HG02759 (cell line): ENCODE results near the gene PYROXD2.
"Not testable (repeated sequence)": the region's sequence is repeated elsewhere in the genome, so short reads cannot be mapped to it uniquely, and the experiment has no call there.

Experiments
- ATAC-seq: cut with Tn5 transposase; IDR thresholded peaks from one replicate; pipeline ENCODE4 v1.9.1; 2021; ENCODE audit warnings: mild to moderate bottlenecking, moderate library complexity; ENCODE audit not compliant: unreplicated experiment

Gene PYROXD2

DNA sequence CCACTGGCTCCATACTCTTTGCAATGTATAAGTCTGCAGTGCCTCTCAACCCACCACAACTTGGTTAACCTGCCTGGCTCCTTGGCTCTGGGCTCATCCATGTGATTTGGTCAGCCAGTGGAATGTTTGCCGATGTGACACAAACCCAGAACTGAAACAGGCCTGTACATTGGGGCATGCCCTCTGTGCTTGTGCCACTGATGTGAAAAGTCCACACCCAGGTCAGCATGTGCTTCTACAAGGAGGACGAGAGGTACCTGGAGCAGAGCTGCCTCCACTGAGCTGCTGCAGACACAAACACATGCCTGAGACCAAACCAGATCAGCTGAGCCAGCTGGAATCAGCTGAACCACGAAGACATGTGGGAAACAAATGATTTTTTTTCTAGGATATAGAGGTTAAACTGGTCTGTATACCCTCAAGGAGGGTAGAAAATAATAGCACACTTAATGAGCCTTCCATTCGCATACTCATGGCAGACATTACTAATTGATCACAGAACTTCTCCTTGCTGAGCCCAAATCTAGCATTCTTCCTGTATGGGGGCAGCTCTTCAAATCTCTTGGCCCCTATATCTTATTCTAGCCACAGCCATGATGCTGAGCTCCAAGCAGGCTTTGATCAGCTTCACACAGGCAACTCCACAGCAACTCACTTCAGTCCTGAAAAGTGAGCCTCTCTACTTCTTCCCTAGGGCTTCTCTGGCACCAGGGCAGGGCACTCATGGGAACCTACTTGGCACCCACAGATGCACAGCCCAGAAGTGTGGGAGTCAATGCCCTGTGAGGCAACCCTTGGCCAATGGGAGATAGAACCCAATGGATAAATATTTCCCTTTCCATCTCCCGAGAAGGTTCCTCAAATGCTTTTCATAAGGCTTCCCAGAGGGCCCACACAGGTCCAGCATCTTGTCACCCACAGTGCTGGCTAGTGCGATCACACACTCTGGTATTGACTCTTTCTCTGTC is 18.6 kb downstream of the PYROXD2 start:
- ATAC-seq = no peak

DNA sequence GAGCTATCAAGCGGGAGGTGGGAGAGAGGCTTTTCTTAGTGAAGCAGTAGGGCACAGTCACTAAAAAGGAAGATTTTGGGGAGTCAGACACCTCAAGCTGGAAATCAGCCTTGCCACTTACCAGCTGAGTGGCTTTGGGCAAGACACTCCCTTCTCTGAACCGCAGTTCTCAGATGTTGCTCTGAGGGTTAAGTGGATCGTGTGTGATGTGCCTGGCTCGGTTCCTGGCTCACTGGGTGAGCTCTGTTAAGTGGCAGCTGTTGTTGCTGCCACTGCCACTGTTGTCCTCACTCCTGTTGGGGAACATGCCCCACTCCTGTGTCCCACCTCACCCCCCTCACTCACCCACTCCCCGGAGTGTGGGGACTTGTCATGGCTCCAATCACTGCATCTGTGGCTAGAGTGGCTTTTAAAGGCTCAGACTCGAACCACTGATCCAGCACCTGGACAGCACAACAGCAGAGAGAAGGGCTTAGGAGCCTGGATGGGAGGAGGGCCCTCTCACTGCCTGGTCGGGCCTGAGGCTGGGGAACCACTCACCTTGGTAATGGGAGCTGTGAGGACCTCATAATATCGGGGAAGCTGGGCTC is 20.0 kb downstream of the PYROXD2 start:
- no peak for ATAC-seq

DNA sequence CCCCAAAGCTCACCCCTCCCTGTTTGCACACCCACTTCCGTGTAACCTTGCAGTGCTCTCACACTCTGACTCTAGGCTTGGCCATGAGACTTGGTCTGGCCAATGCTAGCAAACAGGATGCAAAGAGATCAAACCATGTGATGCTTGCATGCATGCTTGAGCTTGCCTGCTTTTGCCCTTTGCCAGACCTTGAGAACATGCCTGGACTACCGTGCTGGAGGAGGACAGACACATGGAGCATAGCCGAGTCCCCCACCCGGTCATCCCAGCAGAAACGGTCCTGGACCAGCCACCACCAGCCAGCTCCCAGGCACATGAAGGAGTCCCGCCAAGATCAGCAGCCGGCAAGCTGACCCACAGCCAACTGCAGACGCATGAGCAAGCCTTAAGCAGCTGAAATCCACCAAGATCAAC is 23.4 kb downstream of the PYROXD2 start:
- ATAC-seq = no peak

DNA sequence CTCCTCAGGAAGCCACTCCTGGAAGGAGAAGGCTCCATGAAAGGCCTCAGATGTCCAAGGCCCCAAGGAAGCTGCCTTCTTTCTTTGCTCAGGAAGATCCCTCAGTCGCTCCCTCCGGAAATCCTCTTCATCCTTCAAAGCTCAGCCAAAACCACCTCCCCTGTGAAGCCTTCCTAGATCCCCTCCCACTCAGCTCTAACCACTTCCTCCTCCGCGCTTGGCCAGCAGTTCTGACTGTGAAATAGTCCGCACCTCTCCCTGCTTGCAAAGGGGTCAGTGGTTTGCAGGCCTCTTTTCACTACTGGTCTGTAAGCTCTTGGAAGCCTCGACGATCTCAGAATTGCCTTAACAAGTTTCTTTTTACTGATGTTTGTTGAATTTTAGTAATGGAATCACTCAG is 23.9 kb downstream of the PYROXD2 start:
- ATAC-seq = no peak

DNA sequence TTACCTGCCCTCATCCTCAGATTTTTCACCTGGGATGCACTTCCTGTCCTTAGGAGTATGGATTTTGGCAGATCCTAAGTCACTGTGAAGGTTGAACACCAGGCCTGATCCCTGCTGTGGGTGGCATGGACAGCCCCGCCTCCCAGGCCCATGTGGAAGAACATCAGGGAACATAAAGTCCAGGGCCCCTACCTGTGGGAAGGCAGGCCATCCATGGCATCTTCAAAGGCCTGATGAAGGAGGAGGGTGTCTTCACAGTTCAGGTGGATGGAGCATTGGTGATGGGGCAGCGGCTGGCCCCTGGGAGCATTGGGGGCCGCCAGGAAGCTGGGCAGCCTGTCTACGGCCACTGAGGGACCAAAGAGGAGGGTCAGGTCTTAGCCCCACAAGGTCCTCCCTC is 24.6 kb downstream of the PYROXD2 start:
- no peak for ATAC-seq

DNA sequence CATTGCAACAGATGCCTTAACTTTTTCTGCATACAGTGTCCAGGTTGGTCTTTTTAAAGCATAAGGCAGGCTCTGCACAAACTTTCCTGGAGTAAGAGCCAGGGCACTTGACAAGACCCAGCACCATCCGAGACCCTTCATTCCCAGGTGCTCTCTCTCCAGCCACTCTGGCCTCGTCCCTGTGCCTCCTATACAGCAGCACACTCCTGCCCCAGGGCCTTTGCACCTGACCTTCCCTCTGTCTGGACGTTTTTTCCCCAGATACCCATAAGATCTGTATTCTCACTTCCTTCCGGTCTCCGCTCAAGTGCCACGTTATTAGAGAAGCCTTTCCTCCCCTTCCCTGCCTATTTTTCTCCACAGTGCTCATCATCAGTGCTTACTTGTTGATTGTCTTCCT is 25.6 kb downstream of the PYROXD2 start:
- ATAC-seq = no peak

DNA sequence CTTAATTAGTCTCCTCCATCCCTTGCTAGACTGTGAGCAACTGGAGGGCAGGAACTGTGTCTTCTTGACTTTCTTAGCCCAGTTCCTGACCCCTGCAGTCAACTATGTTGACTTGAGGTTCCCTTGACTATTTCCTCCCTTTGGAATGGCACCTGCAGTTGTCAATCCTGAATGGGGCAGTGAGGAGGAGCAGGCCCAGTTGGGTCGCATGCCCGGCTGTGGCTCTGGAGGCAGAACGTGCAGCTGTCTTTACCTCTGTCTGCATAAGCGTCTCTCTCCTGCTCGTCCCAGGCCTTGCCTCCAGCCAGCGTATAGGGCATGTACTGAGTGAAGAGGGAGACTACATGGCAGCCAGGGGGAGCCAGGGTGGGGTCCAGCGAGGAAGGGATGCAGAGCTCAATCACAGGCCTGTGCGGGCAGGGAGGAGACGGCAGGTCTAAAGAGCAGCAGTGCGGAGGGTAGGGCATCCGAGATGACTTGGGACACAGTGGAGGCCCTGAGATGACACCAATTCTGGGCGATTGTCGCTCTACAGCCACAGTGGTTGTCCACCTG is 26.8 kb downstream of the PYROXD2 start:
- ATAC-seq = no peak

DNA sequence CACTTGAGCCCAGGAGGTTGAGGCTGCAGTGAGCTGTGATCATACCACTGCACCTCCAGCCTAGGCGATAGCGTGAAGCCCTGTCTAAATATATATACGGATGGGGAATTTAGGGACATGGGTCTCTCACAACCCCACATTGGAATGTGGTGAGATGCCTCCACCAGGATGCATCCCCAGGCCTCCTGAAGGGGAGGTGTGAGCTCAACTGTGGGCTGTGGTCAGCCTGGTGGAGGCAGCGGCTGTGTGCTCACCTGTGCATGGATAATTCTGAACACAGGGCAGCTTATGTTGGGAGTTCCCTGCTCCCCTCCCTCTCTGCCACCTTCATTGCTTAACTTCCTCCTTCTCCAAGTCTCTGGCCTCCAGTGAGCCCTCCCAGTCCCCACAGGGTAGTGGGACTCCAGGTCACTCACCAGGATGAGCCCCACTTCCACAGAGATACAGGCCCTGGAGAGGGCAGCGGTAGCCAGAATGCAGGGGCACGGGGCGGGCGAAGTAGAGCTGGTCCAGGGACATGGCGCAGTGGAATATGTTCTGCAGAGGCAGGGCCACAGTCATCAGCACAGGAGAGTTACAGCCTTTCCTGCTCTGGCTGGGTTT is 30.4 kb downstream of the PYROXD2 start:
- ATAC-seq = no peak

DNA sequence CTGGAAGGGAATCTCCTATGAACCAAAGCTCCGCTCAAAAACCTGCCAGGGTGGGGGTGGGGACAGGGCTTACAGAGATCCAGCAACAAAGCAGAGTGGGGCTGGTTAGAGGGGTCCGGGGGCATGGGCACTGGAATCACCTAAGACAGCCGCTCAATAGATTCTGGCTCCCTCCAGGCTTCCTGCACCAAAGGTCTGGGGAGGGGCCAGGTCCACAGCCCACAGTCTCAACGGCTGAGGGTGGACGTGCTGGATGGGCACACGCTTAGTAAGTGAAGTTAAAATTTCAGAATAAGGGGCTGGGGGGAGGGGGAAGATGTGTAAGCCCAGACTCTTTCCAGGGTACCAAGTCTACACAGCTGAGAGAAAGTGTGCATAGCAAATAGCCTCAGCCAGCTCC is 31.1 kb downstream of the PYROXD2 start:
- ATAC-seq = no peak

DNA sequence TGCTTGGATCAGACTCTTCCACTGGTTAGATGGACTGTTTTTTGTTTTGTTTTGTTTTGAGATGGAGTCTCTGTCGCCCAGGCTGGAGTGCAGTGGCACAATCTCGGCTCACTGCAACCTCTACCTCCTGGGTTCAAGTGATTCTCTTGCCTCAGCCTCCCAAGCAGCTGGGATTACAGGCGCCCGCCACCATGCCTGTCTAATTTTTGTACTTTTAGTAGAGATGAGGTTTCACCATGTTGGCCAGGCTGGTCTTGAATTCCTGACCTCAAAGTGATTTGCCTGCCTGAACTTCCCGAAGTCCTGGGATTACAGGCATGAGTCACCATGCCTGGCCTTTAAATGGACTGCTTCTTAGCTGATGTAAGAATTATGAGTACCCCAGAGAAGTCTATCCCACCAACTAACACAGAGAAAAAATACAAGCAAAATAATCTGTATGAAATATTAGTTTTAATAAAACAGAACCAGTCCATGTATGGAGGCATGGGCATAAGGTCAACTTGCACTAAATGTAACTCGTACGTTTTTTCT is 31.8 kb downstream of the PYROXD2 start:
- ATAC-seq = not testable (repeated sequence)

DNA sequence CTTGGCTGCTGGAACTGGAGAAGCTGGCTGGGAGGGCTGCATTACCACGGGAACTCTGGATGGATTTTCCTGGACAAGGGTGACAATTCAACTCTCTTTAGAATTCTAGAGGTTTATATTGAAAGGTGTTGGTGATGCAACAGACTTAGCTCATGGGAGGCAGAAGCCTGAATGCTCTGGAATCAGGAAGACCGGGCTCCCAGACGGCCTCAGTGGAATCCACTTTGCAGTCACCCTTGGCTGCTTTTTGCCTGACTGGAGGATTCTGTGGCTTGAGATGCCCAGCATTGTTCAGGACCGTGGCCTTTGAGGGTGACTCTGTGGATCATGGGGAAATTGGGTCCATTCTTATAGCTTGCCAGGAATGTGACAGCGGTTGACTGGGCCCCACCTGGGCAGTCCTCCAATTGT is 32.3 kb downstream of the PYROXD2 start:
- ATAC-seq = no peak

DNA sequence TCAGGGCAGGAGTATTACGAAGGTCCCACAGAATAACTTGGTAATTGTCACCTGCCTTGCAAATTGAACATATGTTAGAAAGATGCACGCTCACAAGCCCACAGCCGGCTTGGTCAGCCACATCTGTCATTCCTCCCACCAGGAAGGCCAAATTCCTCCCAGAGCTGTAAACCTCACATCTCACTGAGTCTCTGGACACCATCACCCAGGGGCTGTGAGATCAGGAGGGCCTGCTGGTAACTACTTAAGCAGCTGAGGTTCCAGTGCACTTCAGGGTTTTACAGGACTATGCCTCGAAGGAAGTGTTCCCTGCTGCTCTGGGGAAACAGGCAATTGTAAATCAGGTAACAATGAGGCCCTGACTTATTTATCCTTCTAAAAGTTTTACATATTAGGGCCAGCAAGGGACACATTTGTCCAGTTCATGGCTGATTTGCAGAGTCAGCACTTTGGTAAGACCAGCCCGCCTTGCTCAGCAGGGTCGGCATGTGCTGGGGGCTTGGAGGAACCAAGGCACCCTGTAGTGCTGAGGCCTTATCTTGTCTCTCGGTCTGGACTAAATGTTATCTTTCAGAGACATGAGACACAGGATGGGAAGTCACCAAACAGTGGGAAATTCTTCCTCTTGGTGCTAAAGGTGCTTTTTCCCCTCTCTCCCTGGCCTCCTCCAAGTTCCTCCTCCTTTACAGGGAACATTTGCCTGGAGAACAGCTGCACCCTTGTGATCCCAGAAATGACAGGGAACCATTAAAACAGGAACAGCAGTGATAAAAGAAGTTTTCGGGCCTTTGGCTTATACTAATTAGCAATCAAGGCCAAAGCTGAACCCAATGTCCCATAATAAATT is 34.3 kb downstream of the PYROXD2 start:
- no peak for ATAC-seq

DNA sequence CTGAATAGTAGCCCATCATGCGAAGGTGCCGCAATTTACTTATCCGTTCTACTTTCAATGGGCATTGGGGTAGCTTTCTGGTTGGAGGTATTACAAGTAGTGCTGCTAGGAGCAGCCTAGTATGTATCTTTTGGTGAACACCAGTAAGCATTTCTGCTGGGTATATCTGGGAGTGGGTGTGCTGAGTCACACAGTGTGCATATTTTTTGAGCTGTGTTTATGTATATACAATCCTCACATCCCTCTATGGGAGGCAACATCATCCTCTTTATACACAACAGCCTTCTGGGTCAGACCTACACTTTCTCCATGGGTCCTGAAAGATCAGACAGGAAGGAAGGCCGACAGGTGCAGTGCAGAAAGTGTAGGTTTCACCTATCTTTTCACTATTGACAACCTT is 36.3 kb downstream of the PYROXD2 start:
- no peak for ATAC-seq

DNA sequence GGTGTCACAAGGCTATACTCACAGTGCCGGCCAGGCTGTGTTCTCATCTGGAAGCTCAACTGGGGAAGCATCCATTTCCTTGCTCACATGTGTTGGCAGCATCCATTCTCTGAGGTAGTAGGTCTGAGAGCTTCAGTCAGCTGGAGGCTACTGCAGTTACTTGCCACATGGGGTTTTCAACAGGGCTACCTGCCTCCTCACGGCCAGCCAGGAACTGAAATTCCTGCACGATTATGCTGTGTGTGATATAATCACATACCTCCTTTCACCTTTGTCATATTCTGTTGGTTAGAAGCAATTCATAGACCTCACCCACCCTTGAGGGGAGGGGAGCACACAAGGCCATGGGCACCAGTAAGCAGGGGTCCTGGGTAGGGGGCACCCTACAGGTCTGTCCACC is 37.4 kb downstream of the PYROXD2 start:
- no peak for ATAC-seq

DNA sequence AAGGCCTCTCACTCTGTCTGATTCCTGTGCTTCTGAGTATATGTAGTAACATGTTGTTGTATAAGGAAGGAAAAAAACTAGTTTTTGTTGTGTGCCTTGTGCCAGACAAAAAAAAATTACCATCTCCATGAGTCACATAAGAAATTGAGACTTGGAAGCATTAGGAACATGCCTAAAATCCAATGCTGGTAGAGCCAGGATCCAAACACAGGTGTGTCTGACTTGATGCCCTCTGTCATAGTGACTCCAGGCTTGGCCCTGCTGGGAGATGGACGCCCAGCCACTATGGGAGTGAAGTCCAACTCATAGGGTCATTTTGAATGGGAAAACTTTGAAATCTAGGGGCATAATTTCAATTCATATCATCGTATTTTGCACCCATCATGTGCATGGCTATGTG is 38.0 kb downstream of the PYROXD2 start:
- no peak for ATAC-seq

DNA sequence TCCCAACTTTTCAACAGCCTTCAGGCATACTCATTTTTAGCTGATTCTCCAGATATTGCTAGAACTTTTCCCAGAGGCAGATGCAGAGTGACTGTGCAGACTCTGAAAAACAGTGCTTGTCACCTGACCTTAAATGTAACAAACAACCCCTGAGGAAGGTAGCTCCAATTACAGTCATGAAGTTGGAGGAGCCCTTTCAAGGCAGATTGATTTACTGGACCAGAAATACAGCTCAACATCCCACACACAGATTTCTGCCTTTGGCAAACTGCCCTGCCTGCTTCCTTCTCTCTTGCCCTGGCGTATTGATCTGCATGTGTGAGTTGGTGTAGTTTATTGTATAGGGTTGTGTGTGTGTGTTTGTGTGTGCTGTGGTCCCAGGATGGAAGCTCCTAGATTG is 38.5 kb downstream of the PYROXD2 start:
- ATAC-seq = no peak

DNA sequence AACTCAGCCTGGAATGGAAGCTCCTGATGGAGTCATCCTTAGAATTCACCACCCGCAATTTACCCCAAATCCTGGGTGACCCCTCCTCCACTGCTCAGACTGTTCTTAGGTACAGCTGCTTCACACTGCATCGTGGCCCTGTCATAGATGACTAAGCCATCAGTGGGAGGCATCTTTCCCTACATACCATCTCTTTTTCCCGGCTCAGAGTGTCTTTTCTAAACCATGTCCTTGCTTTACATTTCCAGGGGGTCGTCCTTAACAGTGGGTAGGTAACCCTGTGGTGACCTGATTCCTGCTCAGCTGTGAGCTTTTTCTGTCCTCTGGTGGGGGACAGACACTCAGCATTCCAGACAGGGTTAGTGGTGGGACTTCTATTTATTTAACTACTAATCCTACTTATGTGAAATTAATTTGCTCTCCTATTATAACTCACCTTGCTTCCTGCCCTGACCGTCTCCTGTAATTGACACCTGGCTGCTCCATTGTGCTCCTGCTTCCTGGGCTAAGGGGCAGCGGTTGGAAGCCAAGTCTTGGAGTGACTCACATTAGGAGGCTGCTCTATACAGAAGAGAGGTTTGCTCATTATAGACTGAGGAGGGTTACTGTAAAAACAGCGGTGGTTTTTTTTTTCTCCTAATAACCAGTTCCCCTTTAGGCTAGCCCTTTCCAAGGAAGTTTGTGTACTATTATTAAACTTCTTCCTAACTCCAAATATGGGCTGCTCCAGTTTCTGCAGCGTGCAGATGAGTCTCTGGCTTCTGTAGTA is 40.6 kb downstream of the PYROXD2 start:
- no peak for ATAC-seq

DNA sequence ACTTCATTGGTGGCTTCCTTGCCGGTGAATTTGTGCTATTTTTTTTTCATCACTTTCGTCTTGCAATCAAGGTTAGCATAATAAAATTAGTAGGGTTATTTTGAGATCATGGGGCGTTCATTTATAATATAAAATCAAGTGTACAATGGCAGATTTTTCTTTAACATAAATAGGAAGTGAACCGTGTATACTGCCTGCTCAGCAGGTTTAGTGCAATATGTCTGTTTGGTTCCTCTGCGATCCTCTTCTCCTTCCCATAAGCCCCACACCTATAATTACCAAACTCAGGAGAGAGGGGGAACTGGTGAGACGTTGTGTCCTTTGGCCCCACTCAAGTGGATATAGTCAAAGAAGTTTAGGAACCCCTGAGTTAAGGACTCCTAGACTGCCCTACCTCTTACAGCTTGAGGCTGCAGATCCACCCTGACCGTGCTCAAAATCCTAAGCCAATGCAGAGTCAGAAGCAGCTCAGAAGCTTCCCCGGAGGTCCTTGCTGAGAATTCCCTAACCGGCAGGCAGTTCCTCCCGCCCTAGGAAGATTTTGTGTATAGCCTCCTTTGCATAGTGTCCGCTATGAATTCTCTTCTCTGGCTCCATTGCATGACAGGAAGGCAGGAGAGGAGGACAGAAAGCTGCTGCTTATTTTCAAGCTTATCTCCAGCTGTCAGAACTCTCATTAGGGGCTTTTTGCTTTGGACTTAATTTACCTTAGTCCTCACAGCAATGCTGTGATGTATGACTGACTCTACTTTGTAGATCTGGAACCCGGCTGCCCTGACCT is 41.5 kb downstream of the PYROXD2 start:
- no peak for ATAC-seq
